SK-N-SH treated with all-trans-retinoic acid at 6 μM for 48 hours (cell line): ENCODE measurements around the gene KLHL18.
"Not testable (repeated sequence)": the region's sequence is repeated elsewhere in the genome, so short reads cannot be mapped to it uniquely, and the experiment has no call there.

Source experiments
- ATAC-seq: fragments of 200-7000 bp; cut with Tn5 transposase; 3 replicates; pipeline ENCODE4 v1.9.1; 2020; ENCODE audit warnings: mild to moderate bottlenecking, moderate library complexity
- BACH2 ChIP-seq: fragments of 250-450 bp; sonication (Bioruptor Pico); IDR thresholded peaks from 2 replicates; pipeline ENCODE4 v1.9.0; 2021; ENCODE audit warnings: mild to moderate bottlenecking, borderline replicate concordance
- CSDC2 ChIP-seq: fragments of 250-450 bp; sonication (Bioruptor Pico); IDR thresholded peaks from 2 replicates; pipeline ENCODE4 v1.5.0; 2020; ENCODE audit warnings: mild to moderate bottlenecking, moderate library complexity
- ESRRG ChIP-seq: fragments of 250-450 bp; sonication (Bioruptor Pico); IDR thresholded peaks from 2 replicates; pipeline ENCODE4 v1.6.1; 2021; ENCODE audit warnings: mild to moderate bottlenecking
- GLIS3 ChIP-seq: fragments of 250-450 bp; sonication (Bioruptor Pico); IDR thresholded peaks from 2 replicates; pipeline ENCODE4 v1.5.0; 2020; ENCODE audit warnings: mild to moderate bottlenecking, moderate library complexity
- OSR1 ChIP-seq: fragments of 250-450 bp; sonication (Bioruptor Pico); IDR thresholded peaks from 2 replicates; pipeline ENCODE4 v1.8.0; 2022; ENCODE audit warnings: moderate library complexity, mild to moderate bottlenecking, inconsistent platforms
- PPARA ChIP-seq: fragments of 250-450 bp; sonication (Bioruptor Pico); IDR thresholded peaks from 2 replicates; pipeline ENCODE4 v1.5.0; 2020; ENCODE audit warnings: mild to moderate bottlenecking, borderline replicate concordance
- SNAI2 ChIP-seq: fragments of 250-450 bp; sonication (Bioruptor Pico); IDR thresholded peaks from 2 replicates; pipeline ENCODE4 v1.5.0; 2020; ENCODE audit warnings: mild to moderate bottlenecking, moderate library complexity
- TCF4 ChIP-seq: fragments of 250-450 bp; sonication (Bioruptor Pico); IDR thresholded peaks from 2 replicates; pipeline ENCODE4 v1.8.0; 2021; ENCODE audit warnings: mild to moderate bottlenecking, moderate library complexity, borderline replicate concordance
- ZC3H10 ChIP-seq: fragments of 250-450 bp; sonication (Bioruptor Pico); IDR thresholded peaks from 2 replicates; pipeline ENCODE4 v1.5.1; 2021; ENCODE audit warnings: mild to moderate bottlenecking, moderate library complexity
- ZFP30 ChIP-seq: fragments of 450-650 bp; formaldehyde crosslinking; IDR thresholded peaks from 2 replicates; pipeline ENCODE4 v1.5.0; 2022; ENCODE audit warnings: mild to moderate bottlenecking, moderate library complexity
- ZNF565 ChIP-seq: fragments of 450-650 bp; formaldehyde crosslinking; conservative IDR thresholded peaks from 2 replicates; pipeline ENCODE4 v1.5.0; 2020; ENCODE audit warnings: low read depth, mild to moderate bottlenecking, moderate library complexity
- ZNF70 ChIP-seq: fragments of 450-650 bp; formaldehyde crosslinking; IDR thresholded peaks from 2 replicates; pipeline ENCODE4 v1.5.0; 2020; ENCODE audit warnings: mild to moderate bottlenecking, moderate library complexity
- ZNF8 ChIP-seq: fragments of 450-650 bp; formaldehyde crosslinking; IDR thresholded peaks from 2 replicates; pipeline ENCODE4 v1.5.0; 2020; ENCODE audit warnings: mild to moderate bottlenecking, moderate library complexity
- TF ChIP-seq, protein P1 (sequence below): fragments of 250-450 bp; sonication (Bioruptor Pico); IDR thresholded peaks from 2 replicates; pipeline ENCODE4 v1.8.0; 2021; ENCODE audit warnings: low read depth, mild to moderate bottlenecking, moderate library complexity, borderline replicate concordance
- TF ChIP-seq, protein P2 (sequence below): fragments of 250-450 bp; sonication (Bioruptor Pico); IDR thresholded peaks from 2 replicates; pipeline ENCODE4 v1.5.1; 2021; ENCODE audit warnings: mild to moderate bottlenecking, moderate library complexity
- TF ChIP-seq, protein P3 (sequence below): fragments of 250-450 bp; sonication (Bioruptor Pico); IDR thresholded peaks from 2 replicates; pipeline ENCODE4 v1.5.1; 2020; ENCODE audit warnings: low read depth, mild to moderate bottlenecking, moderate library complexity

KLHL18 gene

DNA sequence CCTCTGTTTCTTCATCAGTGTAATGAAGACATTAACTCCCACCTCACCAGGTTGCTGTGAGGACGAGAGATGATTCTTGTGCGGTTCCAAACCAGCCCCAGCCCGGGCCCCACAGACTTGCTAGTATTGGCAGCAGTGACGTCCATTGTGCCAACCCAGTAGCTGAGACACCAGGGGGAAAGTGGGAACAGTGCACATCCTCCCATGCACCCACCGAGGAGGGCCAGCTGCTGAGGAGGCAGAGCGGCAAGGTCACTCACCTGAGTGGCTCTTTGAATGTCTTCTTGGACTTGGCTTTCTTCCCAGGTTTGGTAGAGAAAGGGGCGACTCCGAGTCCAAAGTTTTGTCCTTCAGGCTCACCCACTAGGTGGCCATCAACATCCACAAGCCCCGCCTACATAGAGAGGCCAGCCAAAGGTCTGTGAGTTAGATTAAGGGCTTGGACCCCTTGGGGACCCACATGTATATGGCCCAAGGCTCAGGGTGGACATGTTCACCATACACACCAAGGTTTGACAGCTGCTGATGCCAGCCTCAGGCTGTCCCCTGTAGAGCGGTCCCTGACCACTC lies 38.1 kb upstream of the KLHL18 start:
- no peak for TF ChIP-seq ZFP30 (CRISPR knock-in tag)
- TF ChIP-seq ZC3H10: no peak
- TF ChIP-seq TCF4 (CRISPR knock-in tag): no peak
- ATAC-seq: no peak

DNA sequence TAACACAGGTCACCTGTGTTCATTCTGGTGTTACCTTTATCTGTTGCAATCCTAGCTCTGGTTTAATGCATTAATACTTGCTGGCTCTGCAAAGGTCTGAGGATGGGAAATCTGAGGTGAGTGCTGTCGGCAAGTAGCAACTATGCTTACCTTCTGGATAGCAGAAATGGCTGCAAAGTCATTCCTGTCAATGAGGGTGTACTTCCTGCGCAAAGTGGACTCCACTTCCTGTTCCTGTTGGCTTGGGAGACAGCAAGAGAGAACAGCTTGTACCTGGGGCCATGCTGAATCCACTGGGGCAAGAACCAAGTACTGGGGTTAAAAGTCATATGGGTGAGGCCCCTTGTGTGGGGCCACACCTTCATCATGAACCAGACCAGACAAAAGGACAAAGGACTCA lies 37.5 kb upstream of the KLHL18 start:
- ATAC-seq: no peak
- TF ChIP-seq SNAI2: no peak
- no peak for TF ChIP-seq ZC3H10

DNA sequence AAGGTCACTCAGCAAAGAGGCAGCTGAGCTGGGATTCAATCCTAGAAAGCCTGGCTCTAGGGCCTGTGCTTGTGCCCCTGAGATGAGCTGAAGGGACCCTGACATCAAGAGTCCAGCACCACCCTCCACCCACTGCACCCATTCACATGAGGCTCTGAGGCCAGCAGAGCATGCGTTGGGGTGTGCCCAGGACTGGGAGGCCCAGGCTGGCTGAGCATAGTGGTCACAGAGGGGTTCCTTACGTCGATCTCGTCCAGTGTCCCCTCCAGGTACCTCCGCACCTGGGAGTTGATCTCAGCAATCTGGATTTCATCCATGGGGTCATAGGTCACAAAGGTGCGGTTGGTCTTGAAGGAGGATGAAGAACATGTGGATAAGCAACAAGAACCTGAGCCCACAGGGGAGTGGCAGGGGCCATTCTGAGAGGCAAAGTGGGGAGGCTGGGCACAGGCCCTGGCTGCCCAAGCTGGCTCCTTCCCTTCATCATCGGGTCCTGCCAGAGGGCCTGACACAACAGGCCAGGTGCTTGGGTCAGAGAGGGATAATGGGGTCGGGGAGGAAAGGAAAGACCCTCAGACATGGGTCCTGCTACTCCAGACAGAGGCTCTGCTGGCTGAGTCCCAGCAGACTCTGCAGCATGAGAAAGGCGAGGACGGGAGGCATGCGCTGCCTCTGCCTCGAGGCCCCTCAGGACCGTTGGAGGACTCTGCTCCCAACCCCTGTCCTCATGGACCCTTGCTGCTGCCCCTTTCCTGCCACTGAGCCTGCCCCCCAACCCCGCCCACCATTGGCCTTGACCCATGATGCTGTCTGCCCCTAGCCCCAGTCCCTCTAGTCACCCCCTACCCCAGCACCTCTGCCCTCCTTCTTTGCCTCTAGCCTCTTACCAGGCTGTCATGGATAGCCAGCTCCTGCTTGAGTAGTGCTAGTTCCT lies 35.3 kb upstream of the KLHL18 start:
- no peak for TF ChIP-seq ZFP30 (CRISPR knock-in tag)
- TF ChIP-seq OSR1 (CRISPR knock-in tag): no peak
- TF ChIP-seq ZNF565 (CRISPR knock-in tag): no peak
- TF ChIP-seq GLIS3 (CRISPR knock-in tag): no peak
- TF ChIP-seq PPARA (CRISPR knock-in tag): no peak
- TF ChIP-seq CSDC2 (CRISPR knock-in tag): no peak
- TF ChIP-seq, protein P1, sequence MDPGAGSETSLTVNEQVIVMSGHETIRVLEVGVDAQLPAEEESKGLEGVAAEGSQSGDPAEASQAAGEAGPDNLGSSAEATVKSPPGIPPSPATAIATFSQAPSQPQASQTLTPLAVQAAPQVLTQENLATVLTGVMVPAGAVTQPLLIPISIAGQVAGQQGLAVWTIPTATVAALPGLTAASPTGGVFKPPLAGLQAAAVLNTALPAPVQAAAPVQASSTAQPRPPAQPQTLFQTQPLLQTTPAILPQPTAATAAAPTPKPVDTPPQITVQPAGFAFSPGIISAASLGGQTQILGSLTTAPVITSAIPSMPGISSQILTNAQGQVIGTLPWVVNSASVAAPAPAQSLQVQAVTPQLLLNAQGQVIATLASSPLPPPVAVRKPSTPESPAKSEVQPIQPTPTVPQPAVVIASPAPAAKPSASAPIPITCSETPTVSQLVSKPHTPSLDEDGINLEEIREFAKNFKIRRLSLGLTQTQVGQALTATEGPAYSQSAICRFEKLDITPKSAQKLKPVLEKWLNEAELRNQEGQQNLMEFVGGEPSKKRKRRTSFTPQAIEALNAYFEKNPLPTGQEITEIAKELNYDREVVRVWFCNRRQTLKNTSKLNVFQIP (CRISPR knock-in tag): no peak
- TF ChIP-seq BACH2 (CRISPR knock-in tag): no peak
- no peak for TF ChIP-seq ZNF70 (CRISPR knock-in tag)
- ATAC-seq: no peak

DNA sequence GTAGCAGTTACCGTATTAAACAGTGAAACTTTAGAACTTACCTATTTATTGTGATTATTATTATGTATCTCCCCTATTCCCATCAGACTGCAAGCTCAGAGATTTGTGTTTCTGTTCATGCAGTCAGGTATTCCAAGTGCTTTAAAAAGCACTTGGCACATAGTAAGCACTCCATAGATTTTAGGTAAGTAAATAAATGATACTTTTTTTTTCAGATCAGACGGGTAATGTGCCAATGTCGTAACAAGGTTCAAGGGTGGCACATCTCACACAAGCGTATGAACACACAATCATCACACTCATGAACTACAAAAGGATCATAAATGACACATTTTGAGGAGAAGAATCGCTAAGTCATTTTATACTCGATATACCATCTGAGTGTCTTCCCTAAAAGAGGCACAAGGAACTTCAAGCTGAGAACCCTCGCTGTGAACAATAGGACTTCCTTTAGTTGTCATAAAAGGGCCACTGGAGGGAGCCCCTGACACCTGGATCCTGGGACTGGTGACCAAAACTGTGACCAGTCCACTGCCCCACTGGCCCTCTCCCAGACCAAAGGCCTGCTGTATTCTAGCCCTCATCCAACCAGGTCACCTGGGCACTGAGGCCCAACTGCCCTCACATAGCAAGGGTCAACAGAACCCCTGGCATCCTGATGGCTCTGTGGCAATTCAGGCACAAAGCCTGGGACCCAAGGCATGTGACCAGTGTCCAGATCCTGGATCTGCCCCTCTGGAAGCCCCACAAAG lies 32.3 kb upstream of the KLHL18 start:
- TF ChIP-seq ESRRG (CRISPR knock-in tag): no peak

DNA sequence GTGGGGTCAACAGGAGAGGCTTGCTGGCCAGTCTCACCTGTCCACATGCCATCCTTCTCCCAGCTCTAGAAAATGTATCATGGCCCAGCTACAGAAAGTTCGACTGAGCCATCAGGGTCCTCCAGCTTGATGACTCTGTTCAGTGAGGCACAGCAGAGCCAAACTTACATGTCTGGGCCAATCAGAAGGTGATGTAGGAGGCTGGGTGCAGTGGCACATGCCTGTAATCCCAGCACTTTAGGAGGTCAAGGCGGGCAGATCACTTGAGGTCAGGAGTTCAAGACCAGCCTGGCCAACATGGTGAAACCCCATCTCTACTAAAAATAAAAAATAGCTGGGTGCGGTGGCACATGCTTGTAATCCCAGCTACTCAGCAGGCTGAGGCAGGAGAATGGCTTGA lies 31.7 kb upstream of the KLHL18 start:
- ATAC-seq: not testable (repeated sequence)

More for the DNA sequence above, 32.3 kb upstream of the KLHL18 start:
- ATAC-seq: peak; percentile 79

DNA sequence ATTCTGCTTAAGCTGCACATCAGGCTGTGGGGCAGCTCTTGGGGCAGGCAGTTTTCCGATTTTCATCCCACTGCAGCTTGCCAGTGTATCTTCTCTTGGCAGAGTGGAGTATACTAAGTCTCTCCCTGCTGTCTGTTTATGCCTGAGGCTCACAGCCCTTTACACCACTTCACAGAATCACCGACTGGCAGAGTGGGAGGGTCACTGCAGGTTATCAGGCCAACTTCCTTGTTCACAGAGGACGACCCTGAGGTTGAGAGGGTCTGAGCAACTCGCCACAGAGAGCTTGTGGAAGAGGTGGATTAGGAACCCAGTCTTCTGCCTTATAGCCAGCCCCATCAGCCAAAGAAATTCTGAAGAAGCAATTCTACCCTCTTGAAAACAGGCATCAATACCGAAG lies 31.1 kb upstream of the KLHL18 start:
- ATAC-seq: no peak

DNA sequence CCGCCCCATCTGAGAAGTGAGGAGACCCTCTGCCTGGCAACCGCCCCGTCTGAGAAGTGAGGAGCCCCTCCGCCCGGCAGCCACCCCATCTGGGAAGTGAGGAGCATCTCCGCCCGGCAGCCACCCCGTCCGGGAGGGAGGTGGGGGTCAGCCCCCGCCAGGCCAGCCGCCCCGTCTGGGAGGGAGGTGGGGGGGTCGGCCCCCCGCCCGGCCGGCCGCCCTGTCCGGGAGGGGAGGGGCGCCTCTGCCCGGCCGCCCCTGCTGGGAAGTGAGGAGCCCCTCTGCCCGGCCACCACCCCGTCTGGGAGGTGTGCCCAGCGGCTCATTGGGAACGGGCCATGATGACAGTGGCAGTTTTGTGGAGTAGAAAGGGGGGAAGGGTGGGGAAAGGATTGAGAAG lies 26.4 kb upstream of the KLHL18 start:
- ATAC-seq: not testable (repeated sequence)

More for the DNA sequence above, 31.1 kb upstream of the KLHL18 start:
- no peak for TF ChIP-seq GLIS3 (CRISPR knock-in tag)
- TF ChIP-seq, protein P2, sequence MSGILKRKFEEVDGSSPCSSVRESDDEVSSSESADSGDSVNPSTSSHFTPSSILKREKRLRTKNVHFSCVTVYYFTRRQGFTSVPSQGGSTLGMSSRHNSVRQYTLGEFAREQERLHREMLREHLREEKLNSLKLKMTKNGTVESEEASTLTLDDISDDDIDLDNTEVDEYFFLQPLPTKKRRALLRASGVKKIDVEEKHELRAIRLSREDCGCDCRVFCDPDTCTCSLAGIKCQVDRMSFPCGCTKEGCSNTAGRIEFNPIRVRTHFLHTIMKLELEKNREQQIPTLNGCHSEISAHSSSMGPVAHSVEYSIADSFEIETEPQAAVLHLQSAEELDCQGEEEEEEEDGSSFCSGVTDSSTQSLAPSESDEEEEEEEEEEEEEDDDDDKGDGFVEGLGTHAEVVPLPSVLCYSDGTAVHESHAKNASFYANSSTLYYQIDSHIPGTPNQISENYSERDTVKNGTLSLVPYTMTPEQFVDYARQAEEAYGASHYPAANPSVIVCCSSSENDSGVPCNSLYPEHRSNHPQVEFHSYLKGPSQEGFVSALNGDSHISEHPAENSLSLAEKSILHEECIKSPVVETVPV (CRISPR knock-in tag): no peak

DNA sequence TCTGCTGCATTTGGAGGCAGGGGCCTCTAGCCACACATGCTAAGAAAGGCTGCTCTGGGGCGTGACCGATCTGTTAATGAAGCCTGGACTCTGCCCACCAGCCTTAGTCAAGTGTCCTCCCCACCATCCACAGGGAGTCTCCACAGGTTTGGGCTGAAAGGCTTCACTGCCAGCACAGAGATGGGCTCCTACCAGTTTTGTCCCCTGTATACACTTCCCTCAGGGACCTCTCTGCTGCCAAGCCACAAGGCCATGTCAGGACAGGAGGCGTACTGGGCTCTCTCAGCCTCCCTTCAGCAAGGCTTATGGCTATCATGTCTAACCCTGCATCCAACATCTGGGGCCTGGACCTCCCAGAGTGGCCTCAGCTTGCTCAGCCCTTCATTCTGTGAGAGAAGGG lies 23.6 kb upstream of the KLHL18 start:
- no peak for TF ChIP-seq ZNF8
- no peak for TF ChIP-seq TCF4 (CRISPR knock-in tag)
- no peak for TF ChIP-seq ZFP30 (CRISPR knock-in tag)
- TF ChIP-seq OSR1 (CRISPR knock-in tag): no peak
- TF ChIP-seq, protein P3, sequence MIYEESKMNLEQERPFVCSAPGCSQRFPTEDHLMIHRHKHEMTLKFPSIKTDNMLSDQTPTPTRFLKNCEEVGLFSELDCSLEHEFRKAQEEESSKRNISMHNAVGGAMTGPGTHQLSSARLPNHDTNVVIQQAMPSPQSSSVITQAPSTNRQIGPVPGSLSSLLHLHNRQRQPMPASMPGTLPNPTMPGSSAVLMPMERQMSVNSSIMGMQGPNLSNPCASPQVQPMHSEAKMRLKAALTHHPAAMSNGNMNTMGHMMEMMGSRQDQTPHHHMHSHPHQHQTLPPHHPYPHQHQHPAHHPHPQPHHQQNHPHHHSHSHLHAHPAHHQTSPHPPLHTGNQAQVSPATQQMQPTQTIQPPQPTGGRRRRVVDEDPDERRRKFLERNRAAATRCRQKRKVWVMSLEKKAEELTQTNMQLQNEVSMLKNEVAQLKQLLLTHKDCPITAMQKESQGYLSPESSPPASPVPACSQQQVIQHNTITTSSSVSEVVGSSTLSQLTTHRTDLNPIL (CRISPR knock-in tag): no peak
- TF ChIP-seq, all 23 proteins: peak for 0

More for the DNA sequence above, 23.6 kb upstream of the KLHL18 start:
- ATAC-seq: no peak
